ELF-1 (cell line): ENCODE data around the gene FAM117B.
"Not testable (repeated sequence)": the region's sequence is repeated elsewhere in the genome, so short reads cannot be mapped to it uniquely, and the experiment has no call there.

Experiments used
- DNase-seq: peaks from one replicate; pipeline ENCODE4 v3.0.0-alpha.2; 2016; ENCODE audit warnings: low read depth, low spot score

FAM117B gene

GRCh38 chr2:202638721-202639120 is 4.0 kb downstream of the FAM117B start:
- no peak for DNase-seq

- no peak for DNase-seq
These were observed 4.5 kb downstream of the FAM117B start for GRCh38 chr2:202639231-202639630.

GRCh38 chr2:202642567-202642966 is 7.8 kb downstream of the FAM117B start:
- DNase-seq = no peak

GRCh38 chr2:202643012-202643858 is 8.5 kb downstream of the FAM117B start:
- DNase-seq = no peak

- DNase-seq = no peak
These were observed 17.4 kb downstream of the FAM117B start for GRCh38 chr2:202652119-202652518.

GRCh38 chr2:202653890-202654289 is 19.1 kb downstream of the FAM117B start:
- no peak for DNase-seq

GRCh38 chr2:202657876-202658275 is 23.1 kb downstream of the FAM117B start:
- DNase-seq = no peak

- DNase-seq = no peak
These were observed 26.0 kb downstream of the FAM117B start for GRCh38 chr2:202660796-202661195.

GRCh38 chr2:202669841-202670240 is 35.1 kb downstream of the FAM117B start:
- DNase-seq = no peak

- no peak for DNase-seq
These were observed 36.7 kb downstream of the FAM117B start for GRCh38 chr2:202671317-202672035.

GRCh38 chr2:202675097-202675496 is 40.3 kb downstream of the FAM117B start:
- DNase-seq = not testable (repeated sequence)

GRCh38 chr2:202679980-202680379 is 45.2 kb downstream of the FAM117B start:
- DNase-seq = no peak

GRCh38 chr2:202680512-202680911 is 45.7 kb downstream of the FAM117B start:
- DNase-seq = no peak

GRCh38 chr2:202681688-202682205 is 47.0 kb downstream of the FAM117B start:
- no peak for DNase-seq

- no peak for DNase-seq
These were observed 47.5 kb downstream of the FAM117B start for GRCh38 chr2:202682274-202682673.

GRCh38 chr2:202687276-202687675 is 52.5 kb downstream of the FAM117B start:
- DNase-seq = no peak

- no peak for DNase-seq
These were observed 54.7 kb downstream of the FAM117B start for GRCh38 chr2:202689459-202689858.

GRCh38 chr2:202689898-202690297 is 55.1 kb downstream of the FAM117B start:
- DNase-seq = no peak

- no peak for DNase-seq
These were observed 55.6 kb downstream of the FAM117B start for GRCh38 chr2:202690321-202690900.

GRCh38 chr2:202693503-202693902 is 58.7 kb downstream of the FAM117B start:
- no peak for DNase-seq

- DNase-seq = no peak
These were observed 60.4 kb downstream of the FAM117B start for GRCh38 chr2:202695166-202695565.
